Measurements from ENCODE around the gene AGPAT1. TPM values are rescaled to one million over a fixed set of nuclear protein-coding genes. Genes with fewer than 3 reads are reported as not detected.
"Not testable (repeated sequence)": the region's sequence is repeated elsewhere in the genome, so short reads cannot be mapped to it uniquely, and the experiment has no call there.

Gene AGPAT1
- total RNA-seq, 1 experiment from 2014 or later, result 55.6 TPM

GRCh38 chr6:32212076-32212760, 36.3 kb upstream of the AGPAT1 start:
- H3K4me2 ChIP-seq (ENCODE audit: low read length), result no peak overlapping the region
- no peaks in the 10 kb centered on the region for H3K9me2 ChIP-seq (ENCODE audit: insufficient read depth)
- ChIA-PET RAD21 (ENCODE audit: low non-redundant PET in 1 of 2, low total read pairs in 2 of 2, uncharacterized antibody in 2 of 2, unreplicated experiment in 2 of 2) (no interaction called here), CTCF (no interaction called here), POLR2A (no interaction called here)
- H3K9me3 ChIP-seq (ENCODE audit: control insufficient read depth in 1 of 2, insufficient read depth in 1 of 2, low read depth in 1 of 2, low read length in 2 of 2), result no peaks in the 10 kb centered on the region
- TF ChIP-seq EGR1 (IDR thresholded peaks at IDR 0.05; ENCODE audit: low read depth), result no peak
- TF ChIP-seq ATF3 (IDR thresholded peaks at IDR 0.05), result no peak
- no peak for TF ChIP-seq ZBTB33 (IDR thresholded peaks at IDR 0.05; ENCODE audit: extremely low read depth, insufficient replicate concordance, low read length)
- TF ChIP-seq SP1 (IDR thresholded peaks at IDR 0.05; ENCODE audit: low read depth), result no peak
- no peak for TF ChIP-seq CEBPB (IDR thresholded peaks at IDR 0.05; ENCODE audit: low read depth)
- no peak for TF ChIP-seq FOSL1 (IDR thresholded peaks at IDR 0.05; ENCODE audit: low read depth)
- no peak overlapping the region for H2AFZ ChIP-seq (ENCODE audit: low read depth, low read length, poor library complexity, severe bottlenecking)
- intact Hi-C loops (cut with micrococcal nuclease), result no loop called here
- ATAC-seq (no peak), DNase-seq (ENCODE audit: low read depth, low spot score) (no peak)
- BruUV-seq (replicated peaks), result no TSS peak
- H3K27me3 ChIP-seq (ENCODE audit: insufficient read depth, low read length), result no peaks in the 10 kb centered on the region
- no peak overlapping the region for H3K27ac ChIP-seq (ENCODE audit: low read depth, low read length)
- H3K79me2 ChIP-seq (ENCODE audit: insufficient read depth, low read length), result no peaks in the 10 kb centered on the region
- H3K4me1 ChIP-seq (ENCODE audit: control insufficient read depth in 1 of 2, insufficient read depth in 2 of 2, low read length in 2 of 2), result no peaks in the 10 kb centered on the region
- H3K36me3 ChIP-seq (ENCODE audit: control insufficient read depth in 1 of 2, insufficient read depth in 2 of 2, low read length in 2 of 2), result no peaks in the 10 kb centered on the region
- no peak overlapping the region for H3K9ac ChIP-seq (ENCODE audit: low read length)
- no peak overlapping the region for H3K4me3 ChIP-seq (replicated peaks in 1 of 2; ENCODE audit: low read depth in 1 of 2, low read length in 2 of 2)
- H4K20me1 ChIP-seq (ENCODE audit: insufficient read depth), result no peaks in the 10 kb centered on the region

- H3K36me3 ChIP-seq (ENCODE audit: control insufficient read depth in 1 of 2, insufficient read depth in 2 of 2, low read length in 2 of 2); BruUV-seq (replicated peaks); H3K9me3 ChIP-seq (ENCODE audit: control insufficient read depth in 1 of 2, insufficient read depth in 1 of 2, low read depth in 1 of 2, low read length in 2 of 2); H3K27ac ChIP-seq (ENCODE audit: low read depth, low read length); RAD21 ChIA-PET (ENCODE audit: low non-redundant PET in 1 of 2, low total read pairs in 2 of 2, uncharacterized antibody in 2 of 2, unreplicated experiment in 2 of 2); H3K9me2 ChIP-seq (ENCODE audit: insufficient read depth); ATAC-seq; H3K9ac ChIP-seq (ENCODE audit: low read length); H3K27me3 ChIP-seq (ENCODE audit: insufficient read depth, low read length); H3K79me2 ChIP-seq (ENCODE audit: insufficient read depth, low read length); H2AFZ ChIP-seq (ENCODE audit: low read depth, low read length, poor library complexity, severe bottlenecking); H3K4me1 ChIP-seq (ENCODE audit: control insufficient read depth in 1 of 2, insufficient read depth in 2 of 2, low read length in 2 of 2); DNase-seq (ENCODE audit: low read depth, low spot score); H3K4me2 ChIP-seq (ENCODE audit: low read length); H3K4me3 ChIP-seq (replicated peaks in 1 of 2; ENCODE audit: low read depth in 1 of 2, low read length in 2 of 2); intact Hi-C loops (cut with micrococcal nuclease); H4K20me1 ChIP-seq (ENCODE audit: insufficient read depth); CTCF ChIA-PET; POLR2A ChIA-PET: not testable (repeated sequence)
Measured at GRCh38 chr6:32211432-32211831, 35.5 kb upstream of the AGPAT1 start.

Data from HCT116 (cell line).